Erythroblast (primary cell): ENCODE measurements around the gene SNPH.
"Not testable (repeated sequence)": the region's sequence is repeated elsewhere in the genome, so short reads cannot be mapped to it uniquely, and the experiment has no call there.

Experiments
- DNase-seq, 2 experiments: peaks; one replicate each; lab custom pipeline; 2025; lab: John Stamatoyannopoulos, UW
- GATA1 ChIP-seq: IDR thresholded peaks from 2 replicates; pipeline ENCODE4 v1.6.1; 2011; ENCODE audit warnings: low read depth, mild to moderate bottlenecking, control low read depth, low read length, moderate library complexity
- POLR2A ChIP-seq: IDR thresholded peaks from 2 replicates; pipeline ENCODE4 v1.6.1; 2011; ENCODE audit warnings: mild to moderate bottlenecking, low read length

SNPH gene

GRCh38 chr20:1333462-1334369 lies 67.6 kb downstream of the SNPH start:
- DNase-seq: no peak
- TF ChIP-seq POLR2A (no peak), GATA1 (no peak)

GRCh38 chr20:1334370-1334731 lies 68.3 kb downstream of the SNPH start:
- DNase-seq: no peak

GRCh38 chr20:1334761-1335160 lies 68.7 kb downstream of the SNPH start:
- DNase-seq: peak; percentile 34 to 71
- TF ChIP-seq GATA1: no peak
- no peak for TF ChIP-seq POLR2A

More at GRCh38 chr20:1334370-1334731, 68.3 kb downstream of the SNPH start:
- TF ChIP-seq POLR2A (no peak), GATA1 (no peak)

GRCh38 chr20:1335961-1336698 lies 70.0 kb downstream of the SNPH start:
- TF ChIP-seq POLR2A: no peak
- TF ChIP-seq GATA1: no peak
- no peak for DNase-seq

GRCh38 chr20:1336699-1337367 lies 70.7 kb downstream of the SNPH start:
- TF ChIP-seq GATA1 (no peak), POLR2A (no peak)
- no peak for DNase-seq

- TF ChIP-seq POLR2A (no peak), GATA1 (no peak)
- DNase-seq: no peak
Observed at GRCh38 chr20:1337441-1337840, 71.3 kb downstream of the SNPH start.

GRCh38 chr20:1338096-1338495 lies 72.0 kb downstream of the SNPH start:
- no peak for DNase-seq
- no peak for TF ChIP-seq POLR2A
- TF ChIP-seq GATA1: no peak

GRCh38 chr20:1338801-1339200 lies 72.7 kb downstream of the SNPH start:
- no peak for DNase-seq
- no peak for TF ChIP-seq GATA1
- no peak for TF ChIP-seq POLR2A

GRCh38 chr20:1341561-1342265 lies 75.6 kb downstream of the SNPH start:
- TF ChIP-seq POLR2A (no peak), GATA1 (no peak)
- no peak for DNase-seq

GRCh38 chr20:1343446-1344124 lies 77.5 kb downstream of the SNPH start:
- DNase-seq: not testable (repeated sequence)

- TF ChIP-seq POLR2A (no peak), GATA1 (no peak)
- no peak for DNase-seq
Observed at GRCh38 chr20:1345030-1345755, 79.1 kb downstream of the SNPH start.

- no peak for DNase-seq
- TF ChIP-seq GATA1 (no peak), POLR2A (no peak)
Observed at GRCh38 chr20:1345756-1346093, 79.6 kb downstream of the SNPH start.

GRCh38 chr20:1346315-1346969 lies 80.3 kb downstream of the SNPH start:
- DNase-seq: no peak
- TF ChIP-seq POLR2A (no peak), GATA1 (no peak)
